HuH-7 (cell line): ENCODE data around the gene SNRNP70.
"Not testable (repeated sequence)": the region's sequence is repeated elsewhere in the genome, so short reads cannot be mapped to it uniquely, and the experiment has no call there.

Experiments used
- DNase-seq: peaks from one replicate; pipeline ENCODE4 v3.0.0; 2011; ENCODE audit warnings: low spot score

Gene SNRNP70, protein sequence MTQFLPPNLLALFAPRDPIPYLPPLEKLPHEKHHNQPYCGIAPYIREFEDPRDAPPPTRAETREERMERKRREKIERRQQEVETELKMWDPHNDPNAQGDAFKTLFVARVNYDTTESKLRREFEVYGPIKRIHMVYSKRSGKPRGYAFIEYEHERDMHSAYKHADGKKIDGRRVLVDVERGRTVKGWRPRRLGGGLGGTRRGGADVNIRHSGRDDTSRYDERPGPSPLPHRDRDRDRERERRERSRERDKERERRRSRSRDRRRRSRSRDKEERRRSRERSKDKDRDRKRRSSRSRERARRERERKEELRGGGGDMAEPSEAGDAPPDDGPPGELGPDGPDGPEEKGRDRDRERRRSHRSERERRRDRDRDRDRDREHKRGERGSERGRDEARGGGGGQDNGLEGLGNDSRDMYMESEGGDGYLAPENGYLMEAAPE

DNA sequence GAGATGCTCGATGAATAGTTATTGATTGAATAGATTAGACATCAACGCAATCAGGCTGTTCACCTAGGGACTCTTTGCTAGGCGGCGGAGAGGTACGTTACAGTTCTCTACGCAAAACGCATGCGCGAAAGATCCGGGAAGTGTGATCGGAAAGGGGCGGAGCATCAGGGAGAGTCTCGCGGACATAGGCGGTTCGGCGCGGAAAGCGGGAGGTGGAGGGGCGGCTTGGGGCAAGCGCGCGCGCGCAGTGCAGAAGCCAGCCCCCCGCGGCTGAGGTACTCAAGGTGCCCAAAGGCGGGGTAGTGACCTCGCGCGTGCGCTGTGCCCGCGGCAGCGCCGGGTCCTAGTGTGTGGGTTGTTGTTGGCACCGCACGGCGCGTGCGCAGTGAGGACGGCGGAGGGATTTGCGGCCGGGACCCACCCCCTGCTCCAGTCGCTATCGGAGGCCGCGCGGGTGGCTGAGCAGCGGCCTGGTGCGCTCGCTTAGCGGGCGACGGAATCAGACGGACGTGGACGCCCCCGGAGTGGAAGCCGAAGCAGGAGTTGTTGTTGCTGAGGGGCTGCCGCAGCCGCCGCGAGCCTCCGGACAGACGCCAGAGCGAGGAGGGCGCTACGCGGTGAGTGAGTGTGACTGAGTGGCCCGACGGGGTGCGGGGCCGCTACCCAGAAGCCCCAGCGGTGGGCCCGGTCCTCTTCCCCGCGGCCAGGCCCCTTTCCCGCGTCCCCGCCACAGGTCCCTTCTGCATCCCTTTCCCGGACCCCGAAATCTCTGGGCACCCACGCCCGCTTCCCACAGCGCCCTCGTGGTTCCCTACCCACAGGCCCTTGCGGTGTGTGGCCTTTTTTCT lies at the start of gene SNRNP70:
SNRNP70 (plus strand) TSS at position 432 of the 848 bp plus-strand sequence. CDS start 964 bp downstream, outside the sequence.
- peak; percentile 99 for DNase-seq

DNA sequence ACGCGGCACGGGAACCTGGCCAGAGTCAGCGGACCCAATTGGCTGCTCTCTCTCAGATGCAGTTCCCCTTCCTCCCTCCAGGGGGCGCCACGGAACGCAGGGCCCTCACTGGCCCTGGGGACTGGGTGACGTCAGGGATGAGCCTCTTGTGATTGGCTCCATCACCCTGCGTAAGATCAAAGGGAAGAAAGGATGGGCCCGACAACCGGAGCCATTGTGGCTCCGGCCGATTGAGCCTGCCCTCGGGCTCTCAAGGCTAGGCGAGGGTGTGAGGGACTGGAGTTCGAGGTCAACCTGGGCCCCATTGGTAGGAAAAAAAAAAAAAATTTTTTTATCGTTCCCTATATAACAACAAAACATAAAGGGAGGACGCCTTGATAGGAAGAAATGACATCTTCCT lies 48.4 kb upstream of the SNRNP70 start, which contains the start of gene CGB1:
CGB1 (minus strand) TSS at position 81 of the 400 bp plus-strand sequence. CDS start 184 bp downstream, outside the sequence.
- DNase-seq = peak; percentile 81

DNA sequence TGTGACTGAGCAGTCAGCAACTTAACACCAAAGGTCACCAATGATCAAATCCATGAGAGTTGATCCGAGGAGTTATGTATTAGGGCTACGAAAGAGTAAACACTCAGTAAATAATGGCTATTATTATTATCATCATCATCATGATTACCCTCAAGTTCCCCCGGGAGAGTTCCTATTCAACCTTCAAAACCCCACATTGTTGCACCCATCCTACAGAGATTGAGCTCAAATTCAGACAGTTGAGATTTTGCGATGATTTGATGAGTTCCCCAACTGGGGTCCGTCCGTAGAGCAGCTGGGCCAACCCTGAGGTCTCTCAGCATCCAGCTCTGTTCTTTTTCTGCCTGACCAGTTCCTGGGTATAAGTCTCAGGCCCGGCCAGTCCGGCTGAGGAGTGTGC lies 47.1 kb upstream of the SNRNP70 start:
- DNase-seq = not testable (repeated sequence)

DNA sequence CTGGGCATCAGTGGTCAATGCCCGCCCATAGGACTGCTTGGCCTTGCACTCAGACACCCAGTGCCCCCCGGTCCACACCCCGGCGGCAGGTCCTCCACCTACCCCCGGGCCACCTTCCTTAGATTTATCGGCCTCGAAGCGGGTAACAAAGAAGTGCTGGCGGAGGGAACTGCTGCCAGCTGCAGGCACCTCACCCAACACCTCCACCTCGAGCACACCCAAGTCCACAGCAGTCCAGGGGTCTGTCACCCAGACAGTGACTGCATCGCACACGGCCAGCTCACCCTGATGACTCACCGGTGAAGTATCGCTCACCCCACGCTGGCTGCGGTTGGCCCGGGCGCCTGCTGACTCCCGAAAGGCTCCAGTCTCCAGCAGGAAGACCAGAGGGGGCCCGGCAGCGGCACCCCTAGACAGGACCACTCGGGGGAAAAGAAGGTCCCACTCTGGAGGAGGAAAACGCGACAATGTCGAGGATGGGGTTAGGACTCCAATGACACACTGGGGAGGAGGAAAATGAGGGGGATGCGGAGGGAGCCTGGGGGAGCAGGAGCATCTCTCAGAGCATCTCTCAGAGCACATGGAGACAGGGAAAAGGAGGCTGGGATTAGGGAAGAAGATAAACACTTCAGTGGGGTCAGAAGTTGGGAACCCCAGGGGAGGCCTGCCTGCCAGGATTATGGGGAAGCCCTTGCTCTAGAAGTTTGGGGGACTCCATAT lies 46.5 kb upstream of the SNRNP70 start:
- DNase-seq = not testable (repeated sequence)

DNA sequence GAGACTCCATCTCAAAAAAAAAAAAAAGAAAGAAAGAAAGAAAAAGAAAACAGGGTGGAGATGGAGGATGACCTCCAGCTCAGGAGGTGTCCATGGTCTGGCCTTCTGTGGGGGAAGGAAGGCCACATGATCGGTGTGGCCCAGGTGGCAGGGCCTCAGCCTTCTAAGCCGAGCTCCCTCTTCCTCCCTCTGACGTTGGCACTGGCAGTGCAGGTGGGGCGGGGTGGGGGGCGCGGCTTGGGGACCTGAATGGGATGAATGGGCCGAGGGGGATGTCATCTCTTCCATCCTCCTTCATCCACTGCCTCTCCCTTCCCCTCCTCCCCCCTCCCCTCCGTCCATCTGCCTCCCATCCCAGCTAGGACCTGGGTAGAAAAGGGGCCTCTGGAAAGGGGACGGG lies 45.5 kb upstream of the SNRNP70 start:
- DNase-seq = not testable (repeated sequence)

DNA sequence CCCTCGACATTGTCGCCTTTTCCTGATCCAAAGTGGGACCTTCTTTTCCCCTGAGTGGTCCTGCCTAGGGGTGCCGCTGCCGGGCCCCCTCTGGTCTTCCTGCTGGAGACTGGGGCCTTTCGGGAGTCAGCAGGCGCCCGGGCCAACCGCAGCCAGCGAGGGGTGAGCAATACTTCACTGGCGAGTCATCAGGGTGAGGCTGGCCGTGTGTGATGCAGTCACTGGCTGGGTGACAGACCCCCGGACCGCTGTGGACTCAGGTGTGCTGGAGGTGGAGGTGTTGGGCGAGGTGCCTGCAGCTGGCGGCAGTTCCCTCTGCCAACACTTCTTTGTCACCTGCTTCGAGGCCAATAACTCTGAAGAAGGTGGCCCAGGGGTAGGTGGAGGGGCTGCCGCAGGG lies 43.1 kb upstream of the SNRNP70 start:
- DNase-seq = no peak

DNA sequence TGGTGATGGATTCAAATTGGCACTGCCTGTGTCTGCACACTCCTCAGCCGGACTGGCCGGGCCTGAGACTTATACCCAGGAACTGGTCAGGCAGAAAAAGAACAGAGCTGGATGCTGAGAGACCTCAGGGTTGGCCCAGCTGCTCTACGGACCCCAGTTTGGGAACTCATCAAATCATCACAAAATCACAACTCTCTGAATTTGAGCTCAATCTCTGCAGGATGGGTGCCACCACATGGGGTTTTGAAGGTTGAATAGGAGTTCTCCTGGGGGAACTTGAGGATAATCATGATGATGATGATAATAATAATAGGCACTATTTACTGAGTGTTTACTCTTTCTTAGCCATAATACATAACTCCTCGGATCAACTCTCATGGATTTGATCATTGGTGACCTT lies 42.6 kb upstream of the SNRNP70 start:
- DNase-seq = not testable (repeated sequence)

DNA sequence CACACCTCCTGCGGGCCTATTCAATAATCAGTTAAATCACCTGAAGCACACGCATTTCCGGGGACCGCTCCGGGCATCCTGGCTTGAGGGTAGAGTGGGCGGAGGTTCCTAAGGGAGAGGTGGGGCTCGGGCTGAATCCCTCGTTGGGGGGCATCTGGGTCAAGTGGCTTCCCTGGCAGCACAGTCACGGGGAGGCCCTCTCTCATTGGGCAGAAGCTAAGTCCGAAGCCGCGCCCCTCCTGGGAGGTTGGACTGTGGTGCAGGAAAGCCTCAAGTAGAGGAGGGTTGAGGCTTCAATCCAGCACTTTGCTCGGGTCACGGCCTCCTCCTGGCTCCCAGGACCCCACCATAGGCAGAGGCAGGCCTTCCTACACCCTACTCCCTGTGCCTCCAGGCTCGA lies 41.7 kb upstream of the SNRNP70 start, which contains the start of gene CGB5:
CGB5 (plus strand) TSS at position 301 of the 400 bp plus-strand sequence. CDS start 362 bp downstream, outside the sequence.
- not testable (repeated sequence) for DNase-seq

DNA sequence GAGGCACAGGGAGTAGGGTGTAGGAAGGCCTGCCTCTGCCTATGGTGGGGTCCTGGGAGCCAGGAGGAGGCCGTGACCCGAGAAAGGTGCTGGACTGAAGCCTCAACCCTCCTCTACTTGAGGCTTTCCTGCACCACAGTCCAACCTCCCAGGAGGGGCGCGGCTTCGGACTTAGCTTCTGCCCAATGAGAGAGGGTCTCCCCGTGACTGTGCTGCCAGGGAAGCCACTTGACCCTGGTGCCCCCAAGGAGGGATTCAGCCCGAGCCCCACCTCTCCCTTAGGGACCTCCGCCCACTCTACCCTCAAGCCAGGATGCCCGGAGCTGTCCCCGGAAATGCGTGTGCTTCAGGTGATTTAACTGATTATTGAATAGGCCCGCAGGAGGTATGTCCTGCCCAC lies 36.2 kb upstream of the SNRNP70 start, which contains the start of gene CGB8:
CGB8 (minus strand) TSS at position 101 of the 400 bp plus-strand sequence. CDS start 372 bp downstream, outside the sequence.
- not testable (repeated sequence) for DNase-seq

DNA sequence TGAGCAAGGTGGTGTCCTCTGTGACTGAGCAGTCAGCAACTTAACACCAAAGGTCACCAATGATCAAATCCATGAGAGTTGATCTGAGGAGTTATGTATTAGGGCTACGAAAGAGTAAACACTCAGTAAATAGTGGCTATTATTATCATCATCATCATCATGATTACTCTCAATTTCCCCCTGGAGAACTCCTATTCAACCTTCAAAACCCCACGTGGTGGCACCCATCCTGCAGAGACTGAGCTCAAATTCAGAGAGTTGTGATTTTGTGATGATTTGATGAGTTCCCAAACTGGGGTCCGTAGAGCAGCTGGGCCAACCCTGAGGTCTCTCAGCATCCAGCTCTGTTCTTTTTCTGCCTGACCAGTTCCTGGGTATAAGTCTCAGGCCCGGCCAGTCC lies 35.4 kb upstream of the SNRNP70 start:
- DNase-seq = not testable (repeated sequence)

DNA sequence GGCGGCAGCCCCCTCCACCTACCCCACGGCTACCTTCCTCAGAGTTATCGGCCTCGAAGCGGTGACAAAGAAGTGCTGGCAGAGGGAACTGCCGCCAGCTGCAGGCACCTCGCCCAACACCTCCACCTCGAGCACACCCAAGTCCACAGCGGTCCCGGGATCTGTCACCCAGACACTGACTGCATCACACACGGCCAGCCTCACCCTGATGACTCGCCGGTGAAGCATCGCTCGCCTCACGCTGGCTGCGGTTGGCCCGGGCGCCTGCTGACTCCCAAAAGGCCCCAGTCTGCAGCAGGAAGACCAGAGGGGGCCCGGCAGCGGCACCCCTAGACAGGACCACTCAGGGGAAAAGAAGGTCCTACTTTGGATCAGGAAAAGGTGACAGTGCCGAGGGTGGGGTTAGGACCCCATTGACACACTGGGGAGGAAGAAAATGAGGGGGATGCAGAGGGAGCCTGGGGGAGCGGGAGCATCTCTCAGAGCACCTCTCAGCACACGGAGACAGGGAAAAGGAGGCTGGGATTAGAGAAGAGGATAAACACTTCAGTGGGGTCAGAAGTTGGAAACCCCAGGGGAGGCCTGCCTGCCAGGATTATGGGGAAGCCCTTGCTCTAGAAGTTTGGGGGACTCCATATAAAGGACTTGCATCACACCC lies 34.7 kb upstream of the SNRNP70 start:
- DNase-seq = not testable (repeated sequence)

DNA sequence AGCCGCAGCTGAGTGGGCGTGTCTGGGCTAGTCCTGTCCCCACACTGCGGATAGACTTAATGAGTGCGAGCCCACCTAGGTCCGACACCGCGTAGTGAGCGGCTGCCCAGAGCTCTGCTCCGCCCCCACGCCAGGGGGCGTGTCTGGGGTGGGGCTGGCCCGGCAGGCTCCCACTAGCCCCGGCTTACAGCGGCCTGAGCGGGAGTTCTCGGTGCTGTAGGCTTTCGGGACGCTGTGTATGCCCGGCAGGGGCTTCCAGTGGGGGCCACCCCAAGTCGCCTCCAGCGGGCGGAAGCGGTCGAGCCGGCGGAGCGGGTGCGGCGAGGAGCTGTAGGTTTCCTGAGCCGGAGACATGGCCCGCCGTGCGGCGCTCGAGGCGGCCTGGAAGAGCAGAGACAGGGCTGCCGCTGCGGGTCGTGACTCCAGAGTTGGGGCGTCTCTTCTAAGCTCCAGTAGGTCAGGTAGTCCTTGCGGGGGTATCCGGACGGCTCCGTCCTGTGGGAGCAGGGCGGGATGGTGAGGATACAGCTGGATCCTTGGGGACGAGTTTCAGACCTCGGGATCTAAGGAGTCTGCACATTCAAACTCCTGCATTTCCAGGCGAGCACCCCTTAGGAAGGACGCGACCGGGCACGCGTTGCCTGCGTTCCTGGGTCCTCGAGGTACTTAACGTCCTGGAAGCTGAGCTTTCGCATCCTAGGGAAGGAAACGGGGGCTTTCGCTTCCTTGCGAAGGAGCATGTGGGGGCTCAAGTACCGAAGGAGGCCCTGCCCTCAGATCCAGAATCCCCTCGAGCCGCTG lies 28.9 kb upstream of the SNRNP70 start:
- DNase-seq = peak; percentile 95

DNA sequence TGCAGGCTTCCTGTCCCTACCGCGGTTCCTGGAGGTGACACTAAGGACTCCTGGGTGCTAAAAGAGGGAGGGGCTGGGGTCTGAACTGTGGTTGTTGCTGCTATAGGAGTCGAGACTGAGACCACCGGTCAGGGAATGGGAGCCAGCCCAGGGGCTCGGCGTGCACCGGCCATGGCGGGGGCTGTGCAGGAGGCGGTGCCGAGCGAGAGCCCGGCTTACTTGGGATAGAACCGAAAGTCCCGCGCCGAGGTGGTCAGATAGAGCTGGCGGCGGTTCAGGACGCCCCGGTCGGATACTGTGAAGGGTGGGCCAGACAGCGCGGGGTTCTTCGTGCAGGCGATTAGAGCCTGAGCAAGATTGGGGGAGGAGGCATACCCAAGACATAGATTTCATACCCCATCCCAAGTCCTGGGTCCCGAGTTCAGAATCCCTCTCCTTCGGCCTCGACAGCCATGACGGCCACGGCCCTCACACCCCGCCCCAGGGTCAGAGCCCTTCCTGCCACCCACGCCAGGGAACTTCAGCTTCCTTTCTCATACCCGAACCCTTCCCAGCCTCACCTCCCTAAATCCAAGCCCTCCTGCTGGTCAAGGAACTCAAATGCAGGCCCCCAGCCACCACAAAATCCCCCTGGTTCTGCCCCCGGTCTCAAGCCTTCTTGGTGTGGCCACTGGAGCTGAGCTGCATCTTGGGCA lies 28.2 kb upstream of the SNRNP70 start:
- not testable (repeated sequence) for DNase-seq

DNA sequence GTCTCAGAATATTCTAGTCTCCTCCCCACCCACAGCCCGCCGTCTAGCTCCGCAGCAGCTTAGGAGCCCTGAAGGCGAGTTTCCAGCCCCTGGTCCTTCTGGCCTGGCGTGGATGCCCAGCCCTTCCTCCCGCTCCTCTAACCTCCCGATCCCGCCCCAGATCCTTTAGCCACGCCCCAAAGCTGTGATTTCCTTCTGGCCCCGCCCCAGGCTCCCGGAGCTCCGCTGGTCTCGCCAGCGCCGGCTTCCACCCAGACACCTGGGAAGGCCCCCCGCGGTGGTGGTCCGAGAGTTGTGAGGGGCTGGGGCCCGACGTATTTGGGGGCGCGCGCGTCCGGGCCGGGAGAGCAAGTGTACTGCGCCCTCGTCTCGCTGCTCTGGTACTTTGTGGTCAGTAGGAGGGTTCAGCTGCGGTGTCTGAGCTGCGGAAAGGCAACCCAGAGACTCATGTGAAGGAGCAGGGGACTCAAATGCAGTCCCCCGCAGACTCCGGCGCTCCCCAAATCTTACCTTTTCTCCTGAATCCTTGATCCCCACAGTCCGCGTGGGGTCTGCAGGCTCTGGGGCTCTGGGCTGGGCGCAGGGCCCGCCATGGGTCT lies 27.5 kb upstream of the SNRNP70 start, which contains the start of gene CGB7:
CGB7 (minus strand) TSS at position 114 of the 599 bp plus-strand sequence. CDS start 2,374 bp downstream, outside the sequence.
- peak; percentile 85 for DNase-seq

DNA sequence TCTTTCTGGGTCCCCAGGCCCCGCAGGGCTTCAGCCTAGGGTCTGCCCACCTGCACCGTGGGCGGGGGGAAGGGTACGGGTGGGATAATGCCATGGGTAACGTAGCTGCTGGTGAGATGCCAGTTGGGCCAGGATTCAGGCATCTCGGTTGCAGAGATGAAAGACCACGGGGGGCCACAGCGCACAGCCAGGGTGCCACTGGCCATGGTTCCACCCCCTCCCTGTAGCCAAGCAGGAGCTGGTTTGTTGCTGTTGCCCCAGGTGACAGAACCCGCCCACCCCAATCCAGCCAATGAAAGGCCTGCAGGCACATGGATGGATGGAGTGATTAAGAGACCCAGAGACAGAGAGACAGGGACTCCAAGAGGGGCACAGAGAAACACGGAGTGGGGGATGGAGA lies 26.7 kb upstream of the SNRNP70 start:
- DNase-seq = no peak

DNA sequence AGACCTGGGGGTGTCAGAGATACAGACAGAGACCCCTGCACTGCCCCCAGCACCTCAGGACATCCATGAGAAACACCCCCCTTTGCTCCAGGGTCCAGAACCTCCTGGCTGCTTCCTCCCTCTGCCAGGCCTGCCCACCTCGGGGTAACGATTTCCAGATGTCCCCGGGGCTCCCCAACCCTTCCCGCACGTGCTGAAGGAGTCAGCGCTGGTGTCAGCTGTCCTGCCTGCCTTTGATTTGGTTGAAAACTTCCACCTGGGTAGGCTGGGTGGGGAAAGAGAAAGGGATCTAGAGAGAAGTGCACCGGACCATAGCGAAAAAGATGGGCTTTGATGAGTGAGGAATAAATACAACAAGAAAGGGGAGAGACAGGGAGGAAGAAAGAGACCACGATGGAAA lies 26.2 kb upstream of the SNRNP70 start:
- DNase-seq = no peak

DNA sequence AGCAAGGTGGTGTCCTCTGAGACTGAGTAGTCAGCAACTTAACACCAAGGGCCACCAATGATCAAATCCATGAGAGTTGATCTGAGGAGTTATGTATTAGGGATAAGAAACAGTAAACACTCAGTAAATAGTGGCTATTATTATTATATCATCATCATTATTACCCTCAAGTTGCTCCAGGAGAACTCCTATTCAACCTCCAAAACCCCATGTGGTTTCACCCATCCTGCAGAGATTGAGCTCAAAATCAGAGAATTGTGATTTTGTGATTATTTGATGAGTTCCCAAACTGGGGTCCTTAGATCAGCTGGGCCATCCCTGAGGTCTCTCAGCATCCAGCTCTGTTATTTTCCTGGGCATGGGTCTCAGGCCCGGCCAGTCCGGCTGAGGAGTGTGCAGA lies 24.3 kb upstream of the SNRNP70 start:
- no peak for DNase-seq

DNA sequence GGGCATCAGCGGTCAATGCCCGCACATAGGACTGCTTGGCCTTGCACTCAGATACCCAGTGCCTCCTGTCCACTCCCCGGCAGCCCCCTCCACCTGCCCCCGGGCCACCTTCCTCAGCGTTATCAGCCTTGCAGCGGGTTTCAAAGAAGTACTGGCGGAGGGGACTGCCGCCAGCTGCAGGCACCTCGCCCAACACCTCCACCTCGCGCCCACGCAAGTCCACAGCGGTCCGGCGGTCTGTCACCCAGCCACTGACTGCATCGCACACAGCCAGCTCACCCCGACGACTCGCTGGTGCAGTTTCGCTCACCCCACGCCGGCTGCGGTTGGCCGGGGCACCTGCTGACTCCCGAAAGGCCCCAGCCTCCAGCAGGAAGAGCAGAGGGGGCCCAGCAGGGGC lies 23.8 kb upstream of the SNRNP70 start:
- no peak for DNase-seq

DNA sequence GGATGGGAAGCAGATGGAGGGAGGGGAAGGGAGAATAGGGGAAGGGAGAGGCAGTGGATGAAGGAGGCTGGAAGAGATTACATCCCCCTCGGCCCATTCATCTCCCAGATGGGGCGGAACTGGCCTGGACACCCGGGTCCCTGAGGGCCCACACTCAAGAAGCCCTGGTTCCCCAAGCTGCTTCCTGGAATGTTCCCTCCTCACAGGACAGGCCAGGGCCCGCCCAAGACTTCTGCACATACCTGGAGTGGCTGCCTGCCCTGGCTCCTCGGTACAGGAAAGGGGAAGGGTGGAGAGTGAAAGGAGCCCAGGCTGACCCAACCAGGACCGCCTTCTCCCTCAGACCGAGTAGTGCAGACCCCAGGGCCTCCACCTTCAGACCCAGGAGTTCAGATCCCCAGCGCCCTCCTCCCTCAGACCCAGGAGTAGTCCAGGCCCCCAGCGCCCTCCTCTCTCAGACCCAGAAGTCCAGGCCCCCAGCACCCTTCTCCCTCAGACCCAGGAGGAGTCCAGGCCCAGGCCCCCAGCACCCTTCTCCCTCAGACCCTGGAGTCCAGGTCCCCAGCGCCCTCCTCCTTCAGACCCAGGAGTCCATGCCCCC lies 21.1 kb upstream of the SNRNP70 start:
- no peak for DNase-seq
